Stimulated activated CD4-positive, alpha-beta T cell treated with anti-CD3 and anti-CD28 coated beads, Interleukin-2, amount 100 ng/mL, for 48 hours (primary cell): Measurements from ENCODE around the gene ING3.
"Not testable (repeated sequence)": the region's sequence is repeated elsewhere in the genome, so short reads cannot be mapped to it uniquely, and the experiment has no call there.

Experiments
- DNase-seq, 2 donors: peaks; one replicate each; pipeline ENCODE4 v3.0.0-alpha.2; 2020

The ING3 gene

GRCh38 chr7:120951826-120952225 is 1.2 kb downstream of the ING3 start:
- DNase-seq, result no peak

- no peak for DNase-seq
These were observed 5.1 kb downstream of the ING3 start for GRCh38 chr7:120955577-120956149.

- DNase-seq, result no peak
These were observed 9.4 kb downstream of the ING3 start for GRCh38 chr7:120959929-120960484.

GRCh38 chr7:120960714-120961113 is 10.1 kb downstream of the ING3 start:
- no peak for DNase-seq

GRCh38 chr7:120961638-120962173 is 11.1 kb downstream of the ING3 start:
- no peak for DNase-seq

GRCh38 chr7:120964088-120964487 is 13.5 kb downstream of the ING3 start:
- DNase-seq, result no peak

GRCh38 chr7:120966961-120967360 is 16.4 kb downstream of the ING3 start:
- no peak for DNase-seq

GRCh38 chr7:120973849-120974248 is 23.3 kb downstream of the ING3 start:
- no peak for DNase-seq

- DNase-seq, result no peak
These were observed 29.4 kb downstream of the ING3 start for GRCh38 chr7:120979765-120980499.

- DNase-seq, result no peak
These were observed 30.5 kb downstream of the ING3 start for GRCh38 chr7:120981117-120981516.

GRCh38 chr7:120981888-120982615 is 31.5 kb downstream of the ING3 start:
- no peak for DNase-seq

GRCh38 chr7:120983592-120983991 is 33.0 kb downstream of the ING3 start:
- DNase-seq, result not testable (repeated sequence)

- DNase-seq, result no peak
These were observed 33.8 kb downstream of the ING3 start for GRCh38 chr7:120984406-120984805.

GRCh38 chr7:120985130-120985758 is 34.7 kb downstream of the ING3 start:
- DNase-seq, result no peak

GRCh38 chr7:120985839-120986238 is 35.3 kb downstream of the ING3 start:
- DNase-seq, result no peak

GRCh38 chr7:120986650-120987049 is 36.1 kb downstream of the ING3 start:
- DNase-seq, result no peak

- DNase-seq, result no peak
These were observed 36.7 kb downstream of the ING3 start for GRCh38 chr7:120987280-120987679.

GRCh38 chr7:120987683-120988590 is 37.4 kb downstream of the ING3 start:
- DNase-seq, result peak; percentile 73 to 78

- DNase-seq, result peak in 1 of 2 donors; percentile 26
These were observed 38.1 kb downstream of the ING3 start, which contains the start of gene CPED1 for GRCh38 chr7:120988591-120989256. TSS of gene CPED1 (plus strand) at chr7:120988711. CDS start at chr7:120989622, 911 bp downstream.

- no peak for DNase-seq
These were observed 39.0 kb downstream of the ING3 start for GRCh38 chr7:120989257-120990220.
